Pancreas (tissue), 10 donors: ENCODE data around the gene VWF. TPM values are rescaled to one million over a fixed set of nuclear protein-coding genes. Genes with fewer than 3 reads are reported as not detected.

Experiments used
- ATAC-seq, 4 donors: fragments of 200-7000 bp; cut with Tn5 transposase; one replicate each; pipeline versions ENCODE4 v1.8.0 to v1.9.1; 2020; ENCODE audit warnings: mild to moderate bottlenecking in 4 of 4, moderate library complexity in 4 of 4
- DNase-seq, 6 donors: peaks; one replicate each; pipeline ENCODE4 v3.0.0-alpha.2; 2020
- FAIRE-seq: peaks from 2 replicates; lab custom pipeline; 2012; peaks lifted over from hg19 to GRCh38; lab: Jason Lieb, UNC
- H3K27ac ChIP-seq, 4 donors: fragments of 200-600 bp; sonication (generic); 1 replicate in 3 of 4; 2 replicates in 1 of 4; pipeline versions ENCODE4 v1.5.0 to v1.8.0; 2020
- H3K27me3 ChIP-seq, 4 donors: fragments of 200-600 bp; one replicate each; pipeline ENCODE4 v1.8.0; 2021
- H3K36me3 ChIP-seq, 3 donors: fragments of 200-600 bp; sonication (generic) in 1 of 3; one replicate each; pipeline versions ENCODE4 v1.5.0 to v1.8.0; 2020 to 2021
- H3K4me1 ChIP-seq, 3 donors: fragments of 200-600 bp; one replicate each; pipeline ENCODE4 v1.8.0; 2021
- H3K4me3 ChIP-seq, 4 donors: fragments of 200-600 bp; sonication (generic) in 2 of 4; one replicate each; pipeline versions ENCODE4 v1.5.0 to v1.8.0; 2020 to 2021
- H3K9me3 ChIP-seq, 4 donors: fragments of 200-600 bp; one replicate each; pipeline ENCODE4 v1.8.0; 2021
- CTCF ChIP-seq, 4 donors: fragments of 200-600 bp; sonication (generic) in 3 of 4; IDR thresholded peaks; one replicate each; pipeline versions ENCODE4 v1.5.0 to v1.8.0; 2021; ENCODE audit warnings: antibody characterized with exemption in 4 of 4
- WGBS, 2 donors: extraction: QIAGEN DNeasy Blood & Tissue Kit; methylation state at CpG; one replicate each; pipeline ENCODE4 v1.1.7; 2013; 5-methylcytosine and 5-hydroxymethylcytosine counted together
- intact Hi-C, 3 donors: fragments of 100-400 bp; cut with DNase I; formaldehyde crosslinking; loops; one replicate each; pipeline versions ENCODE4 v1.11.1 to v1.14.2; 2022
- polyA plus RNA-seq, 2 donors: library from polyadenylated mRNA; stranded (reverse); fragments of 200-250 nt; gene quantifications; one replicate each; pipeline ENCODE4 v1.2.3, GENCODE V29; 2013
- total RNA-seq, 6 donors: library from RNA; stranded (reverse); fragmentation: NEBNext Ultra II Directional in 4 of 6; extraction: Animal tissue kit (Norgen Biotek cat#: 25700) in 4 of 6; gene quantifications; one replicate each; pipeline versions ENCODE4 v1.2.1 to v1.2.4, GENCODE V29; 2021 to 2023
- donor health status: healthy with polysubstance abuse.
- donor health status: DM: no; HTN: no; CAD: no; lungs with moderate emphysema.
- donor health status: DM: no; HTN: no; CAD: no.
- donor health status: control.
- donor health status: control.
- donor health status: Bipolar disorder and iron deficiency.
- donor health status: DM: yes; HTN: yes; CAD: no.
- donor health status: DM: no; HTN: no; CAD: no.
- donor health status: DM: no; HTN: no; CAD: no.
- donor health status: DM: yes; HTN: yes; CAD: no.

Gene VWF
- total and polyA plus RNA-seq, 8 donors: 15.9 to 53.1 (median 29.1) TPM

- DNase-seq: no peak
Measured at GRCh38 chr12:5898874-5899273, 225.6 kb downstream of the VWF start.

More at GRCh38 chr12:5898874-5899273, 225.6 kb downstream of the VWF start:
- WGBS, 2 donors: 62 to 74% methylated on average over 3 of the region's 3 CpGs
- ATAC-seq (no peak), FAIRE-seq (no peak)
- H3K9me3 ChIP-seq: no peaks in the 10 kb centered on the region
- H3K4me3 ChIP-seq: no peak overlapping the region
- H3K27me3 ChIP-seq: no peaks in the 10 kb centered on the region
- no peak for TF ChIP-seq CTCF (IDR thresholded peaks at IDR 0.05)
- no peaks in the 10 kb centered on the region for H3K36me3 ChIP-seq
- no peak overlapping the region for H3K27ac ChIP-seq
- no peaks in the 10 kb centered on the region for H3K4me1 ChIP-seq
- intact Hi-C loops: no loop called here

Other genes starting within 250 kb of the VWF start
- gene ANO2, start 179.4 kb downstream of the VWF start, total RNA-seq: 1 to 10 TPM in 2 of 6 donors, under 1 TPM in 4; 0.43 to 1.2 (median 0.81) TPM
- 1 to 10 TPM; 2.2 to 2.4 TPM for gene ANO2, start 179.4 kb downstream of the VWF start, polyA plus RNA-seq
- gene CD9, start 75.7 kb upstream of the VWF start, total RNA-seq: 100 to 1,000 TPM in 1 of 6 donors, 10 to 100 TPM in 5; 28.6 to 108 (median 33.8) TPM
- gene CD9, start 75.7 kb upstream of the VWF start, polyA plus RNA-seq: 10 to 100 TPM; 25.1 to 85.6 TPM
- 10 to 100 TPM in 1 of 6 donors, 1 to 10 TPM in 5; 5.2 to 13.1 (median 7.2) TPM for gene PLEKHG6, start 186.0 kb upstream of the VWF start, total RNA-seq
- gene PLEKHG6, start 186.0 kb upstream of the VWF start, polyA plus RNA-seq: 10 to 100 TPM; 15.7 to 23.5 TPM
- 10 to 100 TPM; 23.5 to 68.1 (median 36.6) TPM for gene TNFRSF1A, start 217.4 kb upstream of the VWF start, total RNA-seq
- gene TNFRSF1A, start 217.4 kb upstream of the VWF start, polyA plus RNA-seq: 10 to 100 TPM; 34.2 to 43.6 TPM